ENCODE results near the gene STARD4.

DNA sequence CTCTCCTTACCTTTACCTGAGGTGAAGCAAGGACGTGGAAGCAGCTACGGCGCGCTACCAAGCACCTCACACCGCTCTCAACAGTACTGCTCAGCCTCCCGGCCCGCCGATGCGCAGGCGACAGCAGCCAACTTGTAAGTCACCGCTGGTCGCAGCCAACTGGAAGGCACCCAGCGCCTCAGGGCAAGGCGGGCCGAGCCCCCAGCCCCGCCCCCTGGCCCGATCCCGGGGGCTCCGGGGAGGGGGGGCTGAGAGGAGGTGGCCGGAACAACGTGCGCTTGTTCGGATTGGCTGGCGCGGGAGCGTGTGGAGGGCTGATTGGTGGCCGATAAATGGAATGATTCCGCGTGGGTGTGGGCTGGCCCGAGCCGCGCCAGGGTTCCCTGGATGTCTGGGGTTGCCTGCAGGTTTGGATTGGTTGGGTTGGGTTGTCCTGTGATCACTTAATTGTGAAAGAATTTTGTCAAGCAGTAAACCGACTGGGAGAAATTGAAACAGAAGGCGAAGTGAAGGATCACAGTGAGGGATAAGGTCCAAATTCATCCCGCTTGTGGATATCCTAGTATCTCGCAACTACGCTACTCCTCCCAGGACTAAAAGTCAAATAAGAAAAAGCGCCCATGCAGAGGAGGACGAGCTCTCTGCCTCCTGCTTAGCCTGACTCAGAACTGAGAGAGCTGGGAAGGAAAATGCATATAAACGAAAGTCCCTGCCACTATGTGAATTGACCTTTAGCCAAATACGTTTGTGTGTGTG is at the start of gene STARD4:
- TF ChIP-seq, protein P1, sequence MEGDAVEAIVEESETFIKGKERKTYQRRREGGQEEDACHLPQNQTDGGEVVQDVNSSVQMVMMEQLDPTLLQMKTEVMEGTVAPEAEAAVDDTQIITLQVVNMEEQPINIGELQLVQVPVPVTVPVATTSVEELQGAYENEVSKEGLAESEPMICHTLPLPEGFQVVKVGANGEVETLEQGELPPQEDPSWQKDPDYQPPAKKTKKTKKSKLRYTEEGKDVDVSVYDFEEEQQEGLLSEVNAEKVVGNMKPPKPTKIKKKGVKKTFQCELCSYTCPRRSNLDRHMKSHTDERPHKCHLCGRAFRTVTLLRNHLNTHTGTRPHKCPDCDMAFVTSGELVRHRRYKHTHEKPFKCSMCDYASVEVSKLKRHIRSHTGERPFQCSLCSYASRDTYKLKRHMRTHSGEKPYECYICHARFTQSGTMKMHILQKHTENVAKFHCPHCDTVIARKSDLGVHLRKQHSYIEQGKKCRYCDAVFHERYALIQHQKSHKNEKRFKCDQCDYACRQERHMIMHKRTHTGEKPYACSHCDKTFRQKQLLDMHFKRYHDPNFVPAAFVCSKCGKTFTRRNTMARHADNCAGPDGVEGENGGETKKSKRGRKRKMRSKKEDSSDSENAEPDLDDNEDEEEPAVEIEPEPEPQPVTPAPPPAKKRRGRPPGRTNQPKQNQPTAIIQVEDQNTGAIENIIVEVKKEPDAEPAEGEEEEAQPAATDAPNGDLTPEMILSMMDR (IDR thresholded peaks at IDR 0.05), result no peak
- TF ChIP-seq, protein P2, sequence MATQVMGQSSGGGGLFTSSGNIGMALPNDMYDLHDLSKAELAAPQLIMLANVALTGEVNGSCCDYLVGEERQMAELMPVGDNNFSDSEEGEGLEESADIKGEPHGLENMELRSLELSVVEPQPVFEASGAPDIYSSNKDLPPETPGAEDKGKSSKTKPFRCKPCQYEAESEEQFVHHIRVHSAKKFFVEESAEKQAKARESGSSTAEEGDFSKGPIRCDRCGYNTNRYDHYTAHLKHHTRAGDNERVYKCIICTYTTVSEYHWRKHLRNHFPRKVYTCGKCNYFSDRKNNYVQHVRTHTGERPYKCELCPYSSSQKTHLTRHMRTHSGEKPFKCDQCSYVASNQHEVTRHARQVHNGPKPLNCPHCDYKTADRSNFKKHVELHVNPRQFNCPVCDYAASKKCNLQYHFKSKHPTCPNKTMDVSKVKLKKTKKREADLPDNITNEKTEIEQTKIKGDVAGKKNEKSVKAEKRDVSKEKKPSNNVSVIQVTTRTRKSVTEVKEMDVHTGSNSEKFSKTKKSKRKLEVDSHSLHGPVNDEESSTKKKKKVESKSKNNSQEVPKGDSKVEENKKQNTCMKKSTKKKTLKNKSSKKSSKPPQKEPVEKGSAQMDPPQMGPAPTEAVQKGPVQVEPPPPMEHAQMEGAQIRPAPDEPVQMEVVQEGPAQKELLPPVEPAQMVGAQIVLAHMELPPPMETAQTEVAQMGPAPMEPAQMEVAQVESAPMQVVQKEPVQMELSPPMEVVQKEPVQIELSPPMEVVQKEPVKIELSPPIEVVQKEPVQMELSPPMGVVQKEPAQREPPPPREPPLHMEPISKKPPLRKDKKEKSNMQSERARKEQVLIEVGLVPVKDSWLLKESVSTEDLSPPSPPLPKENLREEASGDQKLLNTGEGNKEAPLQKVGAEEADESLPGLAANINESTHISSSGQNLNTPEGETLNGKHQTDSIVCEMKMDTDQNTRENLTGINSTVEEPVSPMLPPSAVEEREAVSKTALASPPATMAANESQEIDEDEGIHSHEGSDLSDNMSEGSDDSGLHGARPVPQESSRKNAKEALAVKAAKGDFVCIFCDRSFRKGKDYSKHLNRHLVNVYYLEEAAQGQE (IDR thresholded peaks at IDR 0.05; ENCODE audit: low read depth, low read length), result no peak
- TF ChIP-seq EP300 (IDR thresholded peaks at IDR 0.05; ENCODE audit: borderline replicate concordance in 1 of 2, low read depth in 1 of 2, low read length in 1 of 2) (peak in 1 of 2 experiments; percentile 44; a peak in 1 of 4 replicates), RAD21 (IDR thresholded peaks at IDR 0.05; ENCODE audit: low read length) (no peak), SMC3 (IDR thresholded peaks at IDR 0.05; ENCODE audit: low read depth, low read length) (no peak), TAF1 (IDR thresholded peaks at IDR 0.05; ENCODE audit: borderline replicate concordance, low read depth, low read length) (peak; percentile 82), NFIC (IDR thresholded peaks at IDR 0.05; ENCODE audit: borderline replicate concordance) (peak; percentile 60; the same call in 1 of the 2 replicates)
- TF ChIP-seq, protein P3, sequence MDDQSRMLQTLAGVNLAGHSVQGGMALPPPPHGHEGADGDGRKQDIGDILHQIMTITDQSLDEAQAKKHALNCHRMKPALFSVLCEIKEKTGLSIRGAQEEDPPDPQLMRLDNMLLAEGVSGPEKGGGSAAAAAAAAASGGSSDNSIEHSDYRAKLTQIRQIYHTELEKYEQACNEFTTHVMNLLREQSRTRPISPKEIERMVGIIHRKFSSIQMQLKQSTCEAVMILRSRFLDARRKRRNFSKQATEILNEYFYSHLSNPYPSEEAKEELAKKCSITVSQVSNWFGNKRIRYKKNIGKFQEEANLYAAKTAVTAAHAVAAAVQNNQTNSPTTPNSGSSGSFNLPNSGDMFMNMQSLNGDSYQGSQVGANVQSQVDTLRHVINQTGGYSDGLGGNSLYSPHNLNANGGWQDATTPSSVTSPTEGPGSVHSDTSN (IDR thresholded peaks at IDR 0.05), result no peak; the same call in 1 of the 2 replicates
- TF ChIP-seq, protein P4, sequence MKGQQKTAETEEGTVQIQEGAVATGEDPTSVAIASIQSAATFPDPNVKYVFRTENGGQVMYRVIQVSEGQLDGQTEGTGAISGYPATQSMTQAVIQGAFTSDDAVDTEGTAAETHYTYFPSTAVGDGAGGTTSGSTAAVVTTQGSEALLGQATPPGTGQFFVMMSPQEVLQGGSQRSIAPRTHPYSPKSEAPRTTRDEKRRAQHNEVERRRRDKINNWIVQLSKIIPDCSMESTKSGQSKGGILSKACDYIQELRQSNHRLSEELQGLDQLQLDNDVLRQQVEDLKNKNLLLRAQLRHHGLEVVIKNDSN (IDR thresholded peaks at IDR 0.05; ENCODE audit: borderline replicate concordance, low read depth), result no peak

Measured in SK-N-SH (cell line).